ENCODE data around the gene SLC25A47.
A peak's percentile ranks its signal among the peaks of the same experiment; 100 is the strongest.

The SLC25A47 gene

GRCh38 chr14:100313464-100314230, 9.5 kb upstream of the SLC25A47 start:
- Mint-ChIP-seq H3K4me3 (no peak overlapping the region), H3K9me3 (no peaks in the 10 kb centered on the region), H3K27ac (no peak overlapping the region), H3K4me1 (peaks cover 44% of the 10 kb centered on the region), H3K36me3 (ENCODE audit: low read depth) (no peaks in the 10 kb centered on the region), H3K27me3 (ENCODE audit: low read depth, poor library complexity) (peaks cover 6% of the 10 kb centered on the region)
- no peak for TF ChIP-seq CTCF (IDR thresholded peaks at IDR 0.05)
- DNase-seq, result no peak

GRCh38 chr14:100314724-100315123, 8.4 kb upstream of the SLC25A47 start:
- Mint-ChIP-seq H3K4me1 (peaks cover 34% of the 10 kb centered on the region), H3K27me3 (ENCODE audit: low read depth, poor library complexity) (peaks cover 6% of the 10 kb centered on the region), H3K4me3 (no peak overlapping the region)

GRCh38 chr14:100317389-100317788, 5.8 kb upstream of the SLC25A47 start:
- H3K4me1 Mint-ChIP-seq, result peaks cover 25% of the 10 kb centered on the region
- no peaks in the 10 kb centered on the region for H3K36me3 Mint-ChIP-seq (ENCODE audit: low read depth)
- H3K9me3 Mint-ChIP-seq, result no peaks in the 10 kb centered on the region
- no peak for DNase-seq
- no peak overlapping the region for H3K27ac Mint-ChIP-seq
- H3K27me3 Mint-ChIP-seq (ENCODE audit: low read depth, poor library complexity), result peaks cover 17% of the 10 kb centered on the region
- no peak overlapping the region for H3K4me3 Mint-ChIP-seq
- TF ChIP-seq CTCF (IDR thresholded peaks at IDR 0.05), result no peak

More at GRCh38 chr14:100314724-100315123, 8.4 kb upstream of the SLC25A47 start:
- Mint-ChIP-seq H3K36me3 (ENCODE audit: low read depth) (no peaks in the 10 kb centered on the region), H3K27ac (no peak overlapping the region), H3K9me3 (no peaks in the 10 kb centered on the region)
- no peak for DNase-seq
- TF ChIP-seq CTCF (IDR thresholded peaks at IDR 0.05), result no peak

- H3K36me3 Mint-ChIP-seq (ENCODE audit: low read depth), result no peaks in the 10 kb centered on the region
- H3K27me3 Mint-ChIP-seq (ENCODE audit: low read depth, poor library complexity), result peaks cover 17% of the 10 kb centered on the region
- TF ChIP-seq CTCF (IDR thresholded peaks at IDR 0.05), result peak; percentile 67
- no peak overlapping the region for H3K4me3 Mint-ChIP-seq
- H3K9me3 Mint-ChIP-seq, result no peaks in the 10 kb centered on the region
- peak; percentile 73 for DNase-seq
- H3K4me1 Mint-ChIP-seq, result peaks cover 23% of the 10 kb centered on the region
- no peak overlapping the region for H3K27ac Mint-ChIP-seq
These were observed 5.0 kb upstream of the SLC25A47 start for GRCh38 chr14:100317912-100318808.

GRCh38 chr14:100320157-100320856, 2.8 kb upstream of the SLC25A47 start:
- Mint-ChIP-seq H3K36me3 (ENCODE audit: low read depth) (no peaks in the 10 kb centered on the region), H3K4me3 (no peak overlapping the region)
- TF ChIP-seq CTCF (IDR thresholded peaks at IDR 0.05), result no peak

More at GRCh38 chr14:100320157-100320856, 2.8 kb upstream of the SLC25A47 start:
- no peak for DNase-seq
- Mint-ChIP-seq H3K4me1 (peaks cover 27% of the 10 kb centered on the region), H3K9me3 (no peaks in the 10 kb centered on the region), H3K27ac (peak overlapping the region; percentile 15), H3K27me3 (ENCODE audit: low read depth, poor library complexity) (peaks cover 13% of the 10 kb centered on the region)

Data from nephron progenitor cell (in vitro differentiated cells).